ENCODE results near the gene PSMB10.

GRCh38 chr16:67943619-67944504 lies 7.2 kb upstream of the PSMB10 start, which contains the start of gene LCAT:
- TF ChIP-seq CTCF (IDR thresholded peaks at IDR 0.05; ENCODE audit: insufficient read depth, low read depth, low read length) (no peak), EZH2 (IDR thresholded peaks at IDR 0.05; ENCODE audit: insufficient read depth, low read length) (no peak)
